Fibroblast of lung (primary cell): Measurements from ENCODE around the gene INHBC.
"Not testable (repeated sequence)": the region's sequence is repeated elsewhere in the genome, so short reads cannot be mapped to it uniquely, and the experiment has no call there.

Experiments used
- EZH2 ChIP-seq: IDR thresholded peaks from 2 replicates; pipeline ENCODE4 v1.5.1; 2012; ENCODE audit warnings: low read length, control low read depth, mild to moderate bottlenecking; ENCODE audit errors: missing control alignments
- TF ChIP-seq, protein P1 (sequence below), 2 donors: IDR thresholded peaks in 1 of 2; conservative IDR thresholded peaks in 1 of 2; 1 replicate in 1 of 2; 2 replicates in 1 of 2; pipeline ENCODE4 v1.5.1; 2011 to 2012; ENCODE audit warnings: low read length in 2 of 2, control low read depth in 1 of 2, inconsistent platforms in 1 of 2, low read depth in 1 of 2, mild to moderate bottlenecking in 1 of 2

DNA sequence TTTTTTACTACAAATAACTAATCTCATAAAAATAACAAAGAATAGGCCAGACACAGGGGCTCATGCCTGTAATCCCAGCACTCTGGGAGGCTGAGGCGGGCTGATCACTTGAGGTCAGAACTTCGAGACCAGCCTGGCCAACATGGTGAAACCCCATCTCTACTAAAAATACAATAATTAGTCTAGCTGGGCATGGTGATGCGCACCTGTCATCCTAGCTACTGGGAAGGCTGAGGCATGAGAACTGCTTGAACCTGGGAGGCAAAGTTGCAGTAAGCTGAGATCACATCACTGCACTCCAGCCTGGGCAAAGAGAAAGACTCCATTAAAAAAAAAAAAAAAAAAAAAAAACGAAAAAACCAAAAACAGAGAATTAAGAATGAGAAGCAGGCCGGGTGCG, 20.4 kb upstream of the INHBC start:
- TF ChIP-seq, protein P1, sequence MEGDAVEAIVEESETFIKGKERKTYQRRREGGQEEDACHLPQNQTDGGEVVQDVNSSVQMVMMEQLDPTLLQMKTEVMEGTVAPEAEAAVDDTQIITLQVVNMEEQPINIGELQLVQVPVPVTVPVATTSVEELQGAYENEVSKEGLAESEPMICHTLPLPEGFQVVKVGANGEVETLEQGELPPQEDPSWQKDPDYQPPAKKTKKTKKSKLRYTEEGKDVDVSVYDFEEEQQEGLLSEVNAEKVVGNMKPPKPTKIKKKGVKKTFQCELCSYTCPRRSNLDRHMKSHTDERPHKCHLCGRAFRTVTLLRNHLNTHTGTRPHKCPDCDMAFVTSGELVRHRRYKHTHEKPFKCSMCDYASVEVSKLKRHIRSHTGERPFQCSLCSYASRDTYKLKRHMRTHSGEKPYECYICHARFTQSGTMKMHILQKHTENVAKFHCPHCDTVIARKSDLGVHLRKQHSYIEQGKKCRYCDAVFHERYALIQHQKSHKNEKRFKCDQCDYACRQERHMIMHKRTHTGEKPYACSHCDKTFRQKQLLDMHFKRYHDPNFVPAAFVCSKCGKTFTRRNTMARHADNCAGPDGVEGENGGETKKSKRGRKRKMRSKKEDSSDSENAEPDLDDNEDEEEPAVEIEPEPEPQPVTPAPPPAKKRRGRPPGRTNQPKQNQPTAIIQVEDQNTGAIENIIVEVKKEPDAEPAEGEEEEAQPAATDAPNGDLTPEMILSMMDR (conservative IDR thresholded peaks at IDR 0.05 in 1 of 2, IDR thresholded peaks at IDR 0.05 in 1 of 2; ENCODE audit: low read depth in 1 of 2, low read length in 2 of 2) = not testable (repeated sequence)
- TF ChIP-seq EZH2 = not testable (repeated sequence)
